Right hindlimb (tissue), 1 donor: ENCODE measurements around the gene DHCR7.
A peak's percentile ranks its signal among the peaks of the same experiment; 100 is the strongest.
"Not testable (repeated sequence)": the region's sequence is repeated elsewhere in the genome, so short reads cannot be mapped to it uniquely, and the experiment has no call there.

ENCODE experiments used
- DNase-seq: peaks from one replicate; pipeline ENCODE4 v3.0.0-alpha.2; 2018

Gene DHCR7

DNA sequence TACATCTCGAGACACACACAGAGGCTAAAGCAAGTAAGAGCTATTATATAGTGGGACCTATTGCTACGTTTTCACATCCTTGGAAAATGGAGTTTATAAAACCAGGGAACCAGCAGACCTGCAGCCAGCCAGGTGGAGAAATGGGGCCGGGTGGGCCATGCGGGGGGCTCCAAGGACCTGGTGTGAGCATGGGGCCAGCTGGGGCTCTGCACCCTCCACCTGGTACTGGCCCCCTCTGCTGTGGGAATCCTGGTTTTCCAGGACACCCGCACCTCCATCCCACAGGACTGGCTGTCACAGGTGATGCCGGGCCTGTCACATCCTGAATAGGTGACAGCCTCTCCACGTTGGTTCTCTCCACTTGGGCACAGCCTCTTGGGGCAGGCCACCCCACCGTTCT is 11.3 kb downstream of the DHCR7 start:
- no peak for DNase-seq

DNA sequence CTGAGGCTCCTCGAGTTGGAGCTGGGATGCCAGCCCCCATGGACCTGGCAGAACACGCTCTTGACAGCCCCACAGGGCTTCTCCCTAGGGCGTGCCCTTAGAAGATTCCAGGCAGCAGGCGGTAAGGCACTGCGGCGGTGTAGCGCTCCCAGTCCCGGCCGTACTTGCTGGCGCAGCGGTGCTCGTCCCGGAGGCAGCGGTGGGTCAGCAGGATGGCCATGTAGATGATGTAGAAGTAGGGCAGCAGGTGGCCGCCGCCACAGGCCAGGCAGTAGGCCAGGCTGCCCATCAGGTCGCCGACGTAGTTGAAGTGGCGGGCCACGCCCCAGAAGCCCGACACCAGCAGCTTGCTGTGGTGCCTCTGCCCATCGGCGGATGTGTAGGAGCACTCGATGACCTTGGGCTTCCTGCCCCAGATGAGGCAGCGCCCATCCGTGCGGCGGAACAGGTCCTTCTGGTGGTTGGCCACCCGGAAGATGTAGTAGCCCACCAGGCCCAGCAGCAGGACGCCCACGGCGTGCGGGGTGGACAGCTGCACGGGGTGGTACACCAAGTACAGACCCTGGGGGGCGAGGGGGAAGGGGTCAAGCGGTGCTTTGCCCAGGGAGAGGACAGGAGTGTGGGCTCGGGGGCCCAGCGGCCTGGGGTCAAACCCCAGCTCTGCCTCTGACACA is 12.8 kb downstream of the DHCR7 start:
- no peak for DNase-seq

DNA sequence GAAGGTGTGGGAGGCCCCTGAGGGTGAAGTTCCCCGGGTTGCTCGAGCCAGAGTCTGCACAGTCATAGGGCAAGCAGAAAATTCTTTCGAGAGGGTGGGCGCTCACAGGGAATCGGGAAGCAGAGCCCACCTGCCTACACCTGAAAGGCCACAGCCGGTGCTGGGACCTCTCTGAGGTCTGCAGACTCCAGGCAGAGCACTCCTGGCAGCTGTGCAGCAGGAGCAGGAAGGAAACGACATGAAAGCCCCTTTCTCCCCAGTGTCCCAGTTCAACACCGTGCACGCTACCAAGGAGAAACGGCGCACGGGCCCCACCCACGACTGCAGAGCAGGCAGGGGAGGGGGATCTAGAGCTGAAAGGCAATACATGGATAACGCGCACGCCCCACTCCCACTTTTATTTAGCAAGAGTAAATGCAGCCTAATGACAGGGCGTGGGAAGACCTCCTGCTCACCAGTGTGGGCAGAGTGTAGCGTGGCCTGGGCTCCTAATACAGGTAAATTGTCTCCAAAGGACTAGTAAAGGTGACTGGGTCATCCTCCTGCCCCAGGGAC is 13.5 kb downstream of the DHCR7 start:
- no peak for DNase-seq

DNA sequence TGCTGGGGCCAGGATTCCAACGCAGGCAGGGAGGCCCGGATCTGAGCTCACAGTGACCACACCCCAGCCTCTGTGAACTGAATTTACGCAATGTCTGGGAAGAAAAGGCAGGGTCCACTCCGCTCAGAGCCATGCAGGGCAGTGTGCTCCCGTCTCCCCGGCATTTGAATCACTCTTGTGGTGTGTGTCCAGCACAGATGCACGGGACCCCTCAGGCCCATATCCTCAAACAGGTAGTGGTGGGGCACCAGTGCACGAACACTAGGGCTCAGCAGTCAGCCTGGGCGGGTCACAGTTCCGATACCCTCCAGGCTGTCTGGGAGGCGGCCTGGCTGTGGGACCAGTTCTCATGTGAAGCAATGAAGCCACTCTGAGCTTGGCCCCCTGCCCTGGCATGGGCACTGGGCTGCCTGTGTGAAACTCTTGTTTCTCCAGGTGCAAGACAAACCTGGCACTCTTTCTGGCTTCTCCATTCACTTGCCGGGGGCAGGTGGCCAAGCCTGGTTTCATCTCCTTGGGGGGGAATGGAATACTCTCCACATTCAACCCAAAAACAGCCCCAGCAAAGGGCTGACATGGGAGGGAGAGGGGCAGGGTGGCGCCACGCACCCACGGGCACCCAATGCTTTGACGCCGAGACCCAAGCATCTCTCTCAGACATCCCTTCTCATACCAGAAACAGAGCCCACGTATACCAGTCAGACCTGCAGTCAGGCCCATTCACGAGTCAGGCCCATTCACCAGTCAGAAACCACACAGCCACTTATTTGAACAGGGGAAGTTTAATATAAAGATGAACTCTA is 14.3 kb downstream of the DHCR7 start:
- DNase-seq = no peak

DNA sequence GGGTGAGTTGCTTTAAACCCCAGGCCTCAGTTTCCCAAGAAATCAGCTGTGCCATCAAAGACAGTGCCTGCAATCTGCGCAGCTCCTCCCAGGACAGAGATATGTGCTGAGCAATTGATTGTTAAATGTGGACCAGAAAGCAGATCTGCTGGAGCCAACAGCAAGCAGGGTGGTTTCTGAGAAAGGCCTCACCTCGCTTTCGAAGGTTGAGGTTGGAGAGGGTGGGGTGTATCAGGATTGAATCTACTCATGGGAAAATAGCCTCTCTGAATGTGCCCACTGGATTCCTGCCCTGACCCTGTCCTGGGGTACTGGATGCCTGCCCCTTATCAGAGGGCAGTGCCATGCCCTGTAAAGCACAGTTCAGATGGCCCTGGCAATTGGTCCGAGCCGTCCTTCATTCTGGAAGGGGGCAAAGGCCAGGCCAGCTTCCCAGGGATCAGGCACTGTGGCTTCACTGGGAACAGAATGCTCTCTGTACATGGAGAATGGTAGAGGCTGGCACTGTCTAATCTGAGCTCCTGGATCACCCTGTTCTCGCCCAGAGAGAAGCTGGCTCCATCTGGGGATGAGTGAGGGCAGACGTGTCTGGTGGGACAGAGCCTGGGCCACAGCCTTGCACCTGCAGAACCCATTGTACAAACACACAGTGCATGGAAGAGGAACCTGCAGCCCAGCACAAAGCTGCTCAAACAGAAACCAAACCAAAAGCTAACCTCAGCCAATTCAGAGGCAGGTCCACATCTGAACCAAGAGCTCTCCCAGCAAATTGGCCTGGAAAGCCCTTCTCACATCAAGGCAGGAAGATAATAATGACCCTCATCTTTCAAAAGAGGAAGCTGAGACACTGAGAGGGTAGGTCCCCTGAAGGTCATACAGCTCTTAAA is 15.2 kb downstream of the DHCR7 start:
- DNase-seq = no peak

DNA sequence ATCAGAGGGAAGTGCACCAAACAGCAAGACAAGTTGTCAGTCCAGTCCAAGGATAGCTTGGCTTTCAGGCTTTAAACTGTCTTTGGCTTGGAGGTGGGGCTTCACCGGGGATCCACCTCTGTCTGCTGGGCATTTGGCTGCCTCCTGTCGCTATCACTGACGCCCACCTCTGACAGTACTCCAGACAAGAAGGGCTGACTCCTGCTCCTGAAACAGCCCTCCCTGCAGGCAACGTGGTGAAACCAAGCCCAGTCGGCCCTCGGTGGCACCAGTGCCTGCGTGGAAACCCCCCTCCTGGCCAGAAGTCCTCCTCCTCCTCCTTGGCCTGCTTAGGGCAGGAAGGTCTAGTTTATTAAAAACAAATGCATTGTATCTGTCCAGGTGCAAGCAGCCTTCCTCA is 16.9 kb downstream of the DHCR7 start:
- no peak for DNase-seq

DNA sequence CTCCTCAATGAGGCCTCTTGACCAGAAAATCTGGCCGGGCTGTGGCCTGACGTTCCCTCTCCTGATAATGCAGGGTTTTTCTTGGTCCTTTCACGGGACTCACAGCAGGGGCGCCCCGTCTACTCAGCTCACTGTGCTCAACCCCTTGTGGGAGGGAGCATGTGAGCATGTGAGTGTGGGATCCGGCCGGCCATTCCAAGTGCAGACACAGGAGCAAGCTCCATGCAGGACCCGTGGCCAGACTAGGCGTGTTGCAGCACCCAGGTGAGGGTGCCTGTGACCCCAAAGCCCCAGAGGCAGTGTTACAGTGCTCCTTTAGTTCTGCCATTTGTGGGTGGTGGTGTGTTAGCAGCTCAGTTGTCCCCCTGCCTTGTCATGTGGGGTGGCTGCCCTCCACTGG is 18.0 kb downstream of the DHCR7 start:
- DNase-seq = no peak

DNA sequence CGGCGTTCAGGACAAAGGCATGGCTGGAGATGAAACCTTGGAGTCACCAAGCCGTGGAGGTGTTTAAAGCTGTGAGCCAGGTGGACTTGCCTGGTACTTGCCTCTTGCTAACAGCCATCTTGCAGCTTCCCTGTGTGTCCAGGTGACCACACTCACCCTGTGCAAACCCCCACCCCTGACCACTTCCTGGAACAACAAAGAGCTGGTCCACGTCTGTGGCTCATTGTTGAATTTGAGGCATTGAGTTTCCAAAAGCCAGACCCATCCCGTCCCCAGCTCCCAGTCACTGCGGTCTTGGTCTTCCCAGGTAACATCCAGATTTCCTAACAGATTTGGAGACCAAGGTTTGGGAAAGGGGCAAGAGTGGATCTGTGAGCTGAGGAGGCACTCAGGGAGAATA is 18.5 kb downstream of the DHCR7 start:
- DNase-seq = no peak

DNA sequence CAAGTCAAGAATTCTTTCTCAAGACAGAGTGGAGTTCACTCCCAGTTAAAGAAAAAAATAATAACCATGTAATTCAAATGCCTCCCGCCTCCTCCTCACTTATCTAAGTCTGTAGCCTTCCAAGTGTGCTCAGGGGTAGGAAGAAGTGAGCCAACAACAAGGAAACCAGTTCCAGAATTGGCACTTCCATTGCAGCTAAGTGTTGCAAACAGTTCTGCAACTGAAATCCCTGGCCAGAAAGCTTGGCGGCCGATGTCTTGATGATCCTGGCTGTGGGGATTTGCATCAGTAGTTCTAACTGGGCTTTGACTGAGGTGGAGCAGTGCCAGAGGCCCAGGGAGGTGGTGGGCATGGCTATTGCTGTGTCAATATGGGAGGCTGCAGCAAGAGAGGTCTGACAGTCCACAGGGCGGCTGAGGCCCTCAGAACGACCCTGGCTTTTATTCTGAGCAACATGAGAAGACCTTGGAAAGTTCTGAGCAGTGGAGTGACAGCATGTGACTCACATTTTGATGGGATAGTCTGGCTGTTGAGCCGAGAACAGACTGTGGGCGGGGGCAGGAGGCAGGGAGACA is 19.2 kb downstream of the DHCR7 start:
- no peak for DNase-seq

DNA sequence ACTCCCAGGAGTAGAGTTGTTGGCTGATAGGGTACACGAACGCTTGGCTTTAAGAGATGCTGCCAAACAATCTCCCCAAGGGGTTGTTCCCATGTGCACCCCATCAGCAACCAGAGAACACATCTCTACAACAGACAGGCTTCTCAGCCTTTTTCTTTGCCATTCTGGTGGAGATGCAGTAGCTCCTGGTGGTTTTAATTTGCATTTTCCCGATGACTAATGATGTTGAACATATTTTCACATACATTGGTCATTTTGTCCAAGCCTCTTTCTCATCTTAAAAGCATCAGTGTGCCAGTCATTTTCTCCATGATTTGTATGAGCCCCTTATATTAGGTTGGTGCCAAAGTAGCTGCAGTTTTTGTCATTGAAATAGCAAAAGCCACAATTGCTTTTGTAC is 21.8 kb downstream of the DHCR7 start:
- no peak for DNase-seq

DNA sequence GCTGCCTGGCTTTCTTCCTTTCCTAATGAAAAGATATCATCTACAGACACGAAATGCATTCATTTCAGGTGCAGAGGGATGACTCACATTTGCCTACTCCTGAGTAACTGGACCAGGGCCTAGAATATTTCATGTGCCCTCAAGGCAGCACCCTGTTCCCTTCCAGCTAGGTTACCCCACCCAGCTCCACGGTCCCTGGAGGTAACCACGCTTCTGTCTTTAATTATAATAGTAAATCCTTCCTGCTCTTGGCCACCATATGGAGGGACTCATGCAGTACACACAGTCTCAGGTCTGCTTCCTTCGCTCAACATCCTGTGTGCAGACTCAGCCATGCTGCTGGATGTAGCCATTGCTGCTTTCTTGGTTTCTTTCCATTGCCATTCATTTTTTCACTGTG is 22.3 kb downstream of the DHCR7 start:
- DNase-seq = no peak

DNA sequence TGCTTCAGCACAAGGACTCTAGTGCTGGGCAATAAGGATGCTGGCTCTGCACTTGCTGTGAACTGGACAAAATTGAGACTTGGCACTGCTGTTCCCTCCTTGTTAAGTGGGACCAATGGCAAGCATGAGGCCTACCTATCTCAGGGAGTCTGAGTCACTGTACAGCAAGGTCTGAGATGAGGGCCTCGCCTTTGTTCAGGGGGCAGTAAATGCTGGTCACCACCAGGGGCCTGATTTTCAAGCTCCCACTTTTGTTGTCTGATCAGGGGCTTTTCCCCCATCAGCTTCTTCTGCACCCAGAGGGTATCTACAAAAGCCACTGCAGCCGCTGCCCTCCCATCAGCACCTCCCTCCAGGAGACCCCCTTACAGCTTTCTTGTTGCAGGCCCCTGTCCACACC is 22.8 kb downstream of the DHCR7 start:
- no peak for DNase-seq

DNA sequence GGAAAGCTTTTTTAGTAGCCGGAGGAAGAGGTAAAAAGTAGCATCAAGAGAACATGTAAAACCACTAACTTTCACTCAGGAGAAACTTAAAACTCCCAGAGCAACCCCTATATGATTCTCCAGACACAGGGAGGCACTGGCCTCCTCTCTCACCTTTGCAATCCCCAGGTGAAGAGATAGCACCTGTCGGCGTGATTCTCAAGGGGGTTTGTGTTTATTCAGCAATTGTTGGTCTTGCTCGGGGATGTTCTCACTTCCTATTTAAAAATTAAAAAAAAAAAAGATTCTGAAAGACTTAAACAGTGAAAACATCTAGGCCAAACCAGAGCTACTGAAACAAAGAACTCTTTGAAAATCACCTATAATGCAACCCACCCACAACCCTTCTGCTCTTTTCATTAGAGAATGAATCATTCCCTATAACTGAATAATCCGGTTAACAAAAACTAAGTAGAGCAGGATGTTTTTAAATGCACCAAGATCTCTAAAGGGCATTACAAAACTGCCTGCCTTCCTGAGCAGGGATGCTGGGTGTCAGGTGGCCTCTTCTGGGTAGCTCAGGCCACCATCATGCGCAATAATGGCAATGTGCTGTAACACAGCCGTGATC is 24.9 kb downstream of the DHCR7 start:
- DNase-seq = no peak

DNA sequence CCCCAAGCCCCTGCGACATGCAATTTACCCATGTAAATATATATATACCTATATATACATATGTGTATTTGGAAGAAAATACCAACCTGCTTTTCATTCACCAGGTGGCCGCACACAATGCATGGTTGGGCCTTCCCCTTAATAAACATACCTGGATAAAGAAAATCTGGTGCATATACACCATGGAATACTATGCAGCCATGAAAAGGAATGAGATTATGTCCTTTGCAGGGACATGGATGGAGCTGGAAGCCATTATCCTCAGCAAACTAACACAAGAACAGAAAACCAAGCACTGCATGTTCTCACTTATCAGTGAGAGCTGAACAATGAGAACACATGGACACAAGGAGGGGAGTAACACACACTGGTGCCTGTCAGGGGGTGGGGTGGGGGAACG is 25.9 kb downstream of the DHCR7 start:
- DNase-seq = not testable (repeated sequence)

DNA sequence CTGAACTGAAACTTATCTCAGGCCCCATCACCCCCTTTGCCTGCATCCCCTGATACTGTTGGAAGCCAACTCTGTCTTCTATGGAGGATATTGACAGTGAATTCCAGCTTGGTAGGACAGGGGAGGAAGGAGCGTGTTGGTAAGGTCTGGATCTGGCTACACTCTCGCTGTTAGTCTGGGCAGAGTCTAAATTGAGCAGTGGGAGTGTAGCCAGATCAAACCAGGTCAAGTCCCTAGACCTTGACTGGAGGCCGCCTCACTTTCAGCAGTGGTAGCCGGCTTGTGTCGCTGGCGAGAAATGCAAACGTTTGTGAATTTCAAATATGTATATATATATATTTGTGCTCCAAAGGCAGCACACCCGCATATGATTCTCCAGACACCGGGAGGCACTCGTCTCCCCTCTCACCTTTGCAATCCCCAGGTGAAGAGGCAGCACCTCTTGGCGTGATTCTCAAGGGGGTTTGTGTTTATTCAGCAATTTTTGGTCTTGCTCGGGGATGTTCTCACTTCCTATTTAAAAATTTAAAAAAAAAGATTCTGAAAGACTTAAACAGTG is 26.7 kb downstream of the DHCR7 start:
- DNase-seq = no peak

DNA sequence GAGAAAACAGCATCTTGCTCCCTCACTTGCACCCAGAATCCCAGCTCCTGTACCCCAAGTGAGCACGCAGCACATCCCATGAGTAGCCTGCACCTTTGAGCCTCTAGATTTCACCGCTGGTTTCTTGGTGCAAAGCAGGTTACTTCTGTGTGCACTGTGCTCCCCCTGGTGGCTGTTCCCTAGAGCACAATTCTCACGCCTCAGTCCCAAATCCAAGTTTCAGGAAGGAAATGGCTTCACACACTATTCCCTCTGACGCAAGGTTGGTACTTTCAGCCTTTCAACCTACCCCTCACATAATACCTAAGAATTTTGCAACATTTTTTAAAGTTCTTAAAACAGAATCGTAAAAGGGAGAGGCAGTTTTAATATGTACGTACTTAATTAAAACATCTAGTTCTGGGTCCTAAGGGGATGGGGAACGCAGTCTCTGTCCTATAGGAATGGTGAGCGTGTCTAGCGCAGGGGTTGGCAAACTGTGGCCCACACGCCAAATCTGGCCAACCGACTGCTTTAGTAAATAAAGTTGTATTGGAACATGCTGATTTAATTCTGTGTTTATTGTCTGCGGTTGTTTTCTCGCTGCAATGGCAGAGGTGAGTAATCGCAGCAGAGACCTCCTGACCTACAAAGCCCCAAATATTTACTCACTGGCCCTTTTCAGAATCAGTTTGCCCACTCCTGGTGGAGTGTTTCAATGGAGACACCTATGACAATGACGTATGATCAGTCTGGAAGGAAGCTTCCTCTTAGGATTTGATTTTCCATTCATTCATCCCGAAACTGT is 27.5 kb downstream of the DHCR7 start:
- DNase-seq = no peak

DNA sequence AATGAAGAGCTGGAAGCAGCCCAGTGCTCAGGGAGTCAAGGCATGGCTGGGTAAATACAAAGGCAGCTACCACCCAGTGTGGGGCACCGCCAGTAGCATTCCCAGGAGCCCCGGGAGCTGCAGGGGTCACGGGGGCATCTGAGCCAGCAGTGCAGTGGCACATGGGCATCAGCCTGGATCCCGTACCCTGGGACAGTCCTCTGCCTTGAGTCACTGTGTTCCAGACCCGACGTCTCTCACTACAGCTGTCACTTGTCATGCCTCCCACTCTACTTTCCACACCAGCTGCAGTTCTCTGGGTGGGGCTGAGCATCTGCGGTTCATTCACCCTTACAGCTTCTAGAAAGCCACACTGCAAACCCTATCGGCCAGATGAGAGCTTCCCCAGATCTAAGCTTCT is 29.6 kb downstream of the DHCR7 start:
- DNase-seq = peak; percentile 78

DNA sequence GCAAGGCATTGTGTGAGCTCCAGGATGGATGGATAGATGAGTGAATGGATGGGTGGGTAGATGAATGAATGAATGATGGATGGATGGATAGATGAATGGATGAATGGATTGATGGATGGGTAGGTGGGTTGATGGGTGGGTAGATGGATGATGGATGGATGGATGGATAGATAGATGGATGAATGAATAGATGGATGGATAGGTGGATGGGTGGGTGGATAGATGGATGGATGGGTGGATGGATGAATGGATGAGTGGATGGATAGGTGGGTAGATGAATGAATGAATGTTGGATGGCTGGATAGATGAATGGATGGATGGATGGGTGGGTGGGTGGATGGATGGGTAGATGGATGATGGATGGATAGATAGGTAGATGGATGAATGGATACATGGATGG is 33.5 kb downstream of the DHCR7 start:
- DNase-seq = no peak

DNA sequence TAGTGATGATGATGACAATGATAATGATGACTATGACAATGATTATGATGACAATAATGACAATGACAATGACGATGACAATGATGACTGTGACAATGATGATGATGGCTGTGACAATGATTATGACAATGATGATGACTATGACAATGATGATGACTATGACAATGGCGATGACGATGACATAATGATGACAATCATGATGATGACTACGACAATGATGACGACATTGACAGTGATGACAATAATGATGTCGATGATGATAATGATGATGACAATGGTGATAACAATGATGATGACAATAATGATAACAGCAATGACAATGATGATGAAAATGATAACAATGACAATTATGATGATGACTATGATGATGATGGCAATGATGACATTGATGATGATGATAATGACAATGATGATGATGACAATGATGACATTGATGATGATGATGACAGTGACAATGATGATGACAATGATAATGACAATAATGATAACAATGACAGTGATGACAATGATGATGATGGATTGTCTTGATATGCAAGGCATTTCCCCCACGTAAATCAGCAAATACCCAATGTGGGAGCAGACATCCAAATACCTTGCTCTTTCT is 37.7 kb downstream of the DHCR7 start:
- DNase-seq = no peak

DNA sequence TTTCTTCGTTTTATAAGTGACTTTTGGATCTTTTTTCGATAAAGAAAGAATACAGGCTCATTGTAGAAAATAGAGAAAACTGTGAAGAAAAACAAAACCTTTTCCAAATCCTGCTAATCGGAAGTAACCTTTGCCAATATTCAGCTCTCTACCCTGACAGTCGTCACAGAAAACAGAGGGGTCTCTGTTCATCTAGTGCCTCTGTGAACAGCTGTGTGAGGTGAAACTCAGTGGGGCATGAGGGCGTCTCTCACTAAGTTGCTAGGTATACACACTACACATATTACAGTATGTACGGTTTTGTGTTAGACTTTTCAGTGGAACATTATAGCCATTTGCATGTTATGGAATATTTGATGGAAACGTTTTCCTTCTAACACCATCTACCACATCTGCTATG is 39.4 kb downstream of the DHCR7 start:
- no peak for DNase-seq

DNA sequence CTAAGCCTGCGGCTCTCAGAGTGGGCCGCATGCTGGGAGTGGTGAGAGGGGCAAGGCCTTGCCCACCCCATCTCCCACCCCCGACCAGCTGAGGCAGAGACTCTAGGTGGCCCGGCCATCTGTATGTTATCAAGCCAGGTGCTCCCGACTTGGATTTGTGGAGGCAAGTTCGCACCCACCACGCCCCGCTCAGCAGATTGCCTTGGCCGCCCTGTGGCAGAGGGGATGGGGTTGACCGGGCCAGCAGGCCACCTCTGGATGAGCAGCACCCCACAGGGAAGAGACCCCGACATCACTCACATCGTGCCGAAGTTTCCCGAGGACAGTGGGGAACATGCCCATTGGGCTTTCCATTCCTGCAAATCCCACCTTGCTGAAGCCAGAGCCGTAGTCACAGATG is 40.8 kb downstream of the DHCR7 start:
- no peak for DNase-seq
